Fibroblast of lung (primary cell): Measurements from ENCODE around the gene DENND1A. TPM values are rescaled to one million over a fixed set of nuclear protein-coding genes. Genes with fewer than 3 reads are reported as not detected.

Experiments
- DNase-seq, 2 donors: peaks; one replicate each; pipeline versions ENCODE4 v3.0.0 to v3.0.0-alpha.2; 2010; ENCODE audit warnings: low read depth in 2 of 2
- H2AFZ ChIP-seq: 2 replicates; pipeline ENCODE4 v1.5.1; 2012; ENCODE audit warnings: low read length, control low read depth, inconsistent platforms
- H3K27ac ChIP-seq: 2 replicates; pipeline ENCODE4 v1.5.1; 2011; ENCODE audit warnings: low read length, control low read depth; ENCODE audit not compliant: insufficient read depth
- H3K27me3 ChIP-seq: 2 replicates; pipeline ENCODE4 v1.5.1; 2011; ENCODE audit warnings: mild to moderate bottlenecking, low read length; ENCODE audit not compliant: control insufficient read depth, insufficient read depth
- H3K36me3 ChIP-seq: 2 replicates; pipeline ENCODE4 v1.5.1; 2011; ENCODE audit warnings: low read length; ENCODE audit not compliant: control insufficient read depth, insufficient read depth
- H3K4me1 ChIP-seq: 2 replicates; pipeline ENCODE4 v1.5.1; 2011; ENCODE audit warnings: low read length; ENCODE audit not compliant: control insufficient read depth, insufficient read depth; ENCODE audit errors: extremely low read depth
- H3K4me2 ChIP-seq: 2 replicates; pipeline ENCODE4 v1.5.1; 2011; ENCODE audit warnings: low read length, control low read depth; ENCODE audit not compliant: insufficient read depth; ENCODE audit errors: extremely low read depth
- H3K4me3 ChIP-seq, 4 experiments: fragments of 200-600 bp in 1 of 4; sonication (generic) in 1 of 4; replicated peaks in 1 of 4; 2 replicates each; pipeline ENCODE4 v1.5.1; 2011 to 2016; ENCODE audit warnings: low read length in 4 of 4, low read depth in 3 of 4, mild to moderate bottlenecking in 3 of 4, control low read depth in 2 of 4, inconsistent platforms in 1 of 4, mixed read lengths in 1 of 4; ENCODE audit not compliant: insufficient read depth in 1 of 4; ENCODE audit errors: control extremely low read depth in 1 of 4
- H3K79me2 ChIP-seq: 2 replicates; pipeline ENCODE4 v1.5.1; 2012; ENCODE audit warnings: mild to moderate bottlenecking, low read length, inconsistent platforms; ENCODE audit not compliant: control insufficient read depth, insufficient read depth
- H3K9ac ChIP-seq: 2 replicates; pipeline ENCODE4 v1.5.1; 2011; ENCODE audit warnings: mild to moderate bottlenecking, low read length, control low read depth; ENCODE audit not compliant: insufficient read depth
- H3K9me3 ChIP-seq: 2 replicates; pipeline ENCODE4 v1.5.1; 2012; ENCODE audit warnings: low read depth, low read length; ENCODE audit not compliant: control insufficient read depth, insufficient read depth
- H4K20me1 ChIP-seq: 2 replicates; pipeline ENCODE4 v1.5.1; 2011; ENCODE audit warnings: low read length; ENCODE audit not compliant: control insufficient read depth, insufficient read depth; ENCODE audit errors: extremely low read depth
- EZH2 ChIP-seq: IDR thresholded peaks from 2 replicates; pipeline ENCODE4 v1.5.1; 2012; ENCODE audit warnings: low read length, control low read depth, mild to moderate bottlenecking; ENCODE audit errors: missing control alignments
- polyA plus RNA-seq, 2 donors: library from polyadenylated mRNA; depleted of rRNA in 1 of 2; stranded (reverse) in 1 of 2; unstranded in 1 of 2; fragments of >200 nt; gene quantifications; 2 replicates each; pipeline ENCODE4 v1.2.1, GENCODE V29; 2011 to 2012; ENCODE audit warnings: missing spikeins in 1 of 2
- total RNA-seq: library from RNA; depleted of rRNA; stranded (reverse); fragments of >200 nt; gene quantifications from 2 replicates; pipeline ENCODE4 v1.2.1, GENCODE V29; 2014
- TF ChIP-seq, protein P1 (sequence below), 2 donors: IDR thresholded peaks in 1 of 2; conservative IDR thresholded peaks in 1 of 2; 1 replicate in 1 of 2; 2 replicates in 1 of 2; pipeline ENCODE4 v1.5.1; 2011 to 2012; ENCODE audit warnings: low read length in 2 of 2, control low read depth in 1 of 2, inconsistent platforms in 1 of 2, low read depth in 1 of 2, mild to moderate bottlenecking in 1 of 2

DENND1A gene
- total and polyA plus RNA-seq, 2 donors (not counting 1 experiment from before 2014, with no cell fraction given) = 13.0 to 18.3 TPM

DNA sequence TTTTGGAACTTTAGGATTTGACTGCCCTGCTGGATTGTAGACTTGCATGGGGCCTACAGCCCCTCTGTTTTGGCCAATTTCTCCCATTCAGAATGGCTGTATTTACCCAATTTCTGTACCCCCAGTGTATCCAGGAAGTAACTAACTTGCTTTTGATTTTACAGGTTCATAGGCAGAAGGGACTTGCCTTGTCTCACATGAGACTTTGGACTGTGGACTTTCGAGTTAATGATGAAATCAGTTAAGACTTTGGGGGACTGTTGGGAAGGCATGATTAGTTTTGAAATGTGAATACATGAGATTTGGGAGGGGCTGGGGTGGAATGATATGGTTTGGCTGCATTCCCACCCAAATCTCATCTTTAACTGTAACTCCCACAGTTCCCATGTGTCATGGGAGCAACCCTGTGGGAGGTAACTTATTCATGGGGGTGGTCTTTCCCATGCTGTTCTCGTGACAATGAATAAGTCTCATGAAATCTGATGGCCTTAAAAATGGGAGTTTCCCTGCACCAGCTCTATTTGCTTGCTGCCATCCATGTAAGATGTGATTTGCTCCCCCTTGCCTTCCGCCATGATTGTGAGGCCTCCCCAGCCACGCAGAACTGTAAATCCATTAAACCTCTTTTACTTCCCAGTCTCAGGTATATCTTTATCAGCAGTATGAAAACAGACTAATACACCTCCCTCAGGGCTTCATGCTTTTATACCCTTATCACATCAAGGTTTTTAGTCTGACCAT is 206.6 kb downstream of the DENND1A start:
- no peak overlapping the region for H3K9ac ChIP-seq
- H3K4me1 ChIP-seq = no peaks in the 10 kb centered on the region
- H3K79me2 ChIP-seq = no peaks in the 10 kb centered on the region
- TF ChIP-seq EZH2 = no peak
- TF ChIP-seq, protein P1, sequence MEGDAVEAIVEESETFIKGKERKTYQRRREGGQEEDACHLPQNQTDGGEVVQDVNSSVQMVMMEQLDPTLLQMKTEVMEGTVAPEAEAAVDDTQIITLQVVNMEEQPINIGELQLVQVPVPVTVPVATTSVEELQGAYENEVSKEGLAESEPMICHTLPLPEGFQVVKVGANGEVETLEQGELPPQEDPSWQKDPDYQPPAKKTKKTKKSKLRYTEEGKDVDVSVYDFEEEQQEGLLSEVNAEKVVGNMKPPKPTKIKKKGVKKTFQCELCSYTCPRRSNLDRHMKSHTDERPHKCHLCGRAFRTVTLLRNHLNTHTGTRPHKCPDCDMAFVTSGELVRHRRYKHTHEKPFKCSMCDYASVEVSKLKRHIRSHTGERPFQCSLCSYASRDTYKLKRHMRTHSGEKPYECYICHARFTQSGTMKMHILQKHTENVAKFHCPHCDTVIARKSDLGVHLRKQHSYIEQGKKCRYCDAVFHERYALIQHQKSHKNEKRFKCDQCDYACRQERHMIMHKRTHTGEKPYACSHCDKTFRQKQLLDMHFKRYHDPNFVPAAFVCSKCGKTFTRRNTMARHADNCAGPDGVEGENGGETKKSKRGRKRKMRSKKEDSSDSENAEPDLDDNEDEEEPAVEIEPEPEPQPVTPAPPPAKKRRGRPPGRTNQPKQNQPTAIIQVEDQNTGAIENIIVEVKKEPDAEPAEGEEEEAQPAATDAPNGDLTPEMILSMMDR (conservative IDR thresholded peaks at IDR 0.05 in 1 of 2, IDR thresholded peaks at IDR 0.05 in 1 of 2; ENCODE audit: low read depth in 1 of 2, low read length in 2 of 2) = no peak
- no peak overlapping the region for H2AFZ ChIP-seq
- no peaks in the 10 kb centered on the region for H3K36me3 ChIP-seq
- no peaks in the 10 kb centered on the region for H4K20me1 ChIP-seq
- H3K4me2 ChIP-seq = no peak overlapping the region
- no peak overlapping the region for H3K4me3 ChIP-seq
- DNase-seq = no peak
- no peaks in the 10 kb centered on the region for H3K27me3 ChIP-seq
- no peaks in the 10 kb centered on the region for H3K9me3 ChIP-seq
- no peak overlapping the region for H3K27ac ChIP-seq

DNA sequence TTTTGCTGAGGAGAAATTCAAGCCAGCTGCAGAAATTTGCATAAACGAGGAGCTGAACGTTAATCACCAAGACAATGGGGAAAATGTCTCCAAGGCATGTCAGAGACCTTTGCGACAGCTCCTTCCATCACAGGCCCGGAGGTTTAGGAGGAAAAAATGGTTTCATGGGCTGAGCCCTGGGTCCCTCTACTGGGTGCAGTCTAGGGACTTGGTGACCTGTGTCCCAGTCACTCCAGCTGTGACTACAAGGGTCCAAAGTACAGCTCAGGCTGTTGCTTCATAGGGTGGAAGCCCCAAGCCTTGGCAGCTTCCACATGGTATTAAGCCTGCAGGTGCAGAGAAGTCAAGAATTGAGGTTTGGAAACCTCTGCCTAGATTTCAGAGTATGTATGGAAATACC is 207.5 kb downstream of the DENND1A start:
- H4K20me1 ChIP-seq = no peaks in the 10 kb centered on the region
- H3K4me2 ChIP-seq = no peak overlapping the region
- no peaks in the 10 kb centered on the region for H3K4me1 ChIP-seq
- TF ChIP-seq, protein P1 (conservative IDR thresholded peaks at IDR 0.05 in 1 of 2, IDR thresholded peaks at IDR 0.05 in 1 of 2; ENCODE audit: low read depth in 1 of 2, low read length in 2 of 2) = no peak
- TF ChIP-seq EZH2 = no peak
- no peak overlapping the region for H2AFZ ChIP-seq
- no peaks in the 10 kb centered on the region for H3K36me3 ChIP-seq
- no peaks in the 10 kb centered on the region for H3K27me3 ChIP-seq
- H3K9me3 ChIP-seq = no peaks in the 10 kb centered on the region
- no peak overlapping the region for H3K4me3 ChIP-seq
- H3K79me2 ChIP-seq = no peaks in the 10 kb centered on the region
- no peak overlapping the region for H3K9ac ChIP-seq
- no peak for DNase-seq
- H3K27ac ChIP-seq = no peak overlapping the region

DNA sequence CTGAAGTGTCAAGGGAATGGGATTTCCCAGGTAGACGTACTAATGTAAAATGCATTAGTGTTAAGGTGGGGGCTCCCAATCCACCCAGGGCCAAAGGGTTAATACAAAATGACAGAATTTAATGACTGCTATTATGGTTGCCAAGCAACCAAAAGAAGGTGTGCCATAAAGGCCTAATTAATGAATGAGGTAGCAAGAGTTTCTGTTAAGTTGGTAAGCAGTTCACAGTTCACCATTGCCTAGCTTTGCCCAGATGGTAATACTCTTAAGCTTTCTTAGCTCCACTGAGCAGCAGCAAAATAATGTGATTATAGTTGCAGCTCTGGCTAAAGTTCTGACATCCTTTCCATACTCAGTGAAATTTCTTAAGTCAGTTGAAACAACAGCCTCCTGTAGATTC is 211.7 kb downstream of the DENND1A start:
- H3K79me2 ChIP-seq = no peaks in the 10 kb centered on the region
- no peak for TF ChIP-seq EZH2
- TF ChIP-seq, protein P1 (conservative IDR thresholded peaks at IDR 0.05 in 1 of 2, IDR thresholded peaks at IDR 0.05 in 1 of 2; ENCODE audit: low read depth in 1 of 2, low read length in 2 of 2) = no peak

More for the DNA sequence above, 211.7 kb downstream of the DENND1A start:
- Histone ChIP-seq H3K4me2 (no peak overlapping the region), H3K36me3 (no peaks in the 10 kb centered on the region), H3K4me3 (no peak overlapping the region), H2AFZ (no peak overlapping the region), H3K27ac (no peak overlapping the region), H3K27me3 (no peaks in the 10 kb centered on the region), H3K9me3 (no peaks in the 10 kb centered on the region), H3K9ac (no peak overlapping the region), H4K20me1 (no peaks in the 10 kb centered on the region), H3K4me1 (no peaks in the 10 kb centered on the region)
- no peak for DNase-seq
